ENCODE results near the gene TXNDC15. TPM values are rescaled to one million over a fixed set of nuclear protein-coding genes. Genes with fewer than 3 reads are reported as not detected.
"Not testable (repeated sequence)": the region's sequence is repeated elsewhere in the genome, so short reads cannot be mapped to it uniquely, and the experiment has no call there.

Gene TXNDC15
- polyA plus RNA-seq, 1 donor (not counting 4 experiments of a cell fraction or from before 2014, with no cell fraction given) = 31.4 TPM

GRCh38 chr5:134878403-134878802, 4.2 kb downstream of the TXNDC15 start:
- no peaks in the 10 kb centered on the region for H3K27me3 ChIP-seq (ENCODE audit: control insufficient read depth, extremely low read depth, insufficient read depth, low read length)
- FAIRE-seq (no peak), DNase-seq (ENCODE audit: low read depth, low spot score) (no peak)

GRCh38 chr5:134879456-134879855, 5.3 kb downstream of the TXNDC15 start:
- Histone ChIP-seq H3K4me1 (ENCODE audit: control insufficient read depth, extremely low read depth, insufficient read depth, low read length) (peaks cover 7% of the 10 kb centered on the region), H3K9ac (ENCODE audit: control insufficient read depth, extremely low read depth, insufficient read depth, low read length) (no peak overlapping the region), H3K27me3 (ENCODE audit: control insufficient read depth, extremely low read depth, insufficient read depth, low read length) (no peaks in the 10 kb centered on the region), H3K9me1 (ENCODE audit: control insufficient read depth, extremely low read depth, insufficient read depth, low read length) (no peaks in the 10 kb centered on the region), H2AFZ (ENCODE audit: control insufficient read depth, low read length) (no peak overlapping the region), H3K4me3 (ENCODE audit: control insufficient read depth in 2 of 3, extremely low read depth in 1 of 3, insufficient read depth in 2 of 3, low read depth in 1 of 3, low read length in 3 of 3) (no peak overlapping the region), H3K79me2 (ENCODE audit: control insufficient read depth, insufficient read depth, low read length) (peaks cover 5% of the 10 kb centered on the region), H3K4me2 (ENCODE audit: control insufficient read depth, extremely low read depth, insufficient read depth, low read depth, low read length) (no peak overlapping the region), H3K36me3 (ENCODE audit: control insufficient read depth in 2 of 2, extremely low read depth in 1 of 2, insufficient read depth in 2 of 2, low read length in 2 of 2) (peaks cover 0 to 1% of the 10 kb centered on the region in 2 experiments), H3K9me3 (ENCODE audit: control insufficient read depth, low read depth, low read length) (no peaks in the 10 kb centered on the region), H3K27ac (ENCODE audit: control insufficient read depth, insufficient read depth, low read length) (no peak overlapping the region), H4K20me1 (ENCODE audit: control insufficient read depth, extremely low read depth, insufficient read depth, low read length) (no peaks in the 10 kb centered on the region)
- TF ChIP-seq EZH2 (IDR thresholded peaks at IDR 0.05; ENCODE audit: low read length) (no peak), CTCF (optimal IDR thresholded peaks at IDR 0.05 in 1 of 3, IDR thresholded peaks at IDR 0.05 in 1 of 3, conservative IDR thresholded peaks at IDR 0.05 in 1 of 3; ENCODE audit: extremely low read depth in 1 of 3, insufficient read depth in 2 of 3, low read length in 3 of 3) (no peak)
- dilution Hi-C loops (cut with MboI; ENCODE audit: extremely low pct_ligation_motif_present, low sequenced_read_pairs) = no loop called here
- FAIRE-seq = no peak
- DNase-seq (ENCODE audit: low read depth, low spot score) = no peak

More at GRCh38 chr5:134878403-134878802, 4.2 kb downstream of the TXNDC15 start:
- Histone ChIP-seq H4K20me1 (ENCODE audit: control insufficient read depth, extremely low read depth, insufficient read depth, low read length) (no peaks in the 10 kb centered on the region), H3K4me2 (ENCODE audit: control insufficient read depth, extremely low read depth, insufficient read depth, low read depth, low read length) (no peak overlapping the region), H3K27ac (ENCODE audit: control insufficient read depth, insufficient read depth, low read length) (no peak overlapping the region), H3K79me2 (ENCODE audit: control insufficient read depth, insufficient read depth, low read length) (peaks cover 5% of the 10 kb centered on the region), H2AFZ (ENCODE audit: control insufficient read depth, low read length) (no peak overlapping the region), H3K4me3 (ENCODE audit: control insufficient read depth in 2 of 3, extremely low read depth in 1 of 3, insufficient read depth in 2 of 3, low read depth in 1 of 3, low read length in 3 of 3) (no peak overlapping the region), H3K9me1 (ENCODE audit: control insufficient read depth, extremely low read depth, insufficient read depth, low read length) (no peaks in the 10 kb centered on the region), H3K9ac (ENCODE audit: control insufficient read depth, extremely low read depth, insufficient read depth, low read length) (no peak overlapping the region), H3K4me1 (ENCODE audit: control insufficient read depth, extremely low read depth, insufficient read depth, low read length) (peaks cover 13% of the 10 kb centered on the region), H3K9me3 (ENCODE audit: control insufficient read depth, low read depth, low read length) (no peaks in the 10 kb centered on the region), H3K36me3 (ENCODE audit: control insufficient read depth in 2 of 2, extremely low read depth in 1 of 2, insufficient read depth in 2 of 2, low read length in 2 of 2) (peaks cover 0 to 1% of the 10 kb centered on the region in 2 experiments)
- dilution Hi-C loops (cut with MboI; ENCODE audit: extremely low pct_ligation_motif_present, low sequenced_read_pairs) = no loop called here
- TF ChIP-seq CTCF (optimal IDR thresholded peaks at IDR 0.05 in 1 of 3, IDR thresholded peaks at IDR 0.05 in 1 of 3, conservative IDR thresholded peaks at IDR 0.05 in 1 of 3; ENCODE audit: extremely low read depth in 1 of 3, insufficient read depth in 2 of 3, low read length in 3 of 3) = no peak
- TF ChIP-seq EZH2 (IDR thresholded peaks at IDR 0.05; ENCODE audit: low read length) = no peak

- H3K9me1 ChIP-seq (ENCODE audit: control insufficient read depth, extremely low read depth, insufficient read depth, low read length); DNase-seq (ENCODE audit: low read depth, low spot score); H3K79me2 ChIP-seq (ENCODE audit: control insufficient read depth, insufficient read depth, low read length); H3K9me3 ChIP-seq (ENCODE audit: control insufficient read depth, low read depth, low read length); H3K36me3 ChIP-seq (ENCODE audit: control insufficient read depth in 2 of 2, extremely low read depth in 1 of 2, insufficient read depth in 2 of 2, low read length in 2 of 2); H4K20me1 ChIP-seq (ENCODE audit: control insufficient read depth, extremely low read depth, insufficient read depth, low read length); H3K9ac ChIP-seq (ENCODE audit: control insufficient read depth, extremely low read depth, insufficient read depth, low read length); H3K27me3 ChIP-seq (ENCODE audit: control insufficient read depth, extremely low read depth, insufficient read depth, low read length); H3K4me3 ChIP-seq (ENCODE audit: control insufficient read depth in 2 of 3, extremely low read depth in 1 of 3, insufficient read depth in 2 of 3, low read depth in 1 of 3, low read length in 3 of 3); dilution Hi-C loops (cut with MboI; ENCODE audit: extremely low pct_ligation_motif_present, low sequenced_read_pairs); FAIRE-seq; H3K27ac ChIP-seq (ENCODE audit: control insufficient read depth, insufficient read depth, low read length); H3K4me2 ChIP-seq (ENCODE audit: control insufficient read depth, extremely low read depth, insufficient read depth, low read depth, low read length); H2AFZ ChIP-seq (ENCODE audit: control insufficient read depth, low read length); H3K4me1 ChIP-seq (ENCODE audit: control insufficient read depth, extremely low read depth, insufficient read depth, low read length): not testable (repeated sequence)
Observed at GRCh38 chr5:134880937-134881336, 6.8 kb downstream of the TXNDC15 start.

- dilution Hi-C loops (cut with MboI; ENCODE audit: extremely low pct_ligation_motif_present, low sequenced_read_pairs); H3K27ac ChIP-seq (ENCODE audit: control insufficient read depth, insufficient read depth, low read length); H3K27me3 ChIP-seq (ENCODE audit: control insufficient read depth, extremely low read depth, insufficient read depth, low read length); H3K4me1 ChIP-seq (ENCODE audit: control insufficient read depth, extremely low read depth, insufficient read depth, low read length); H3K9ac ChIP-seq (ENCODE audit: control insufficient read depth, extremely low read depth, insufficient read depth, low read length); H3K36me3 ChIP-seq (ENCODE audit: control insufficient read depth in 2 of 2, extremely low read depth in 1 of 2, insufficient read depth in 2 of 2, low read length in 2 of 2); H2AFZ ChIP-seq (ENCODE audit: control insufficient read depth, low read length); FAIRE-seq; DNase-seq (ENCODE audit: low read depth, low spot score); H3K79me2 ChIP-seq (ENCODE audit: control insufficient read depth, insufficient read depth, low read length); H3K4me2 ChIP-seq (ENCODE audit: control insufficient read depth, extremely low read depth, insufficient read depth, low read depth, low read length); H3K4me3 ChIP-seq (ENCODE audit: control insufficient read depth in 2 of 3, extremely low read depth in 1 of 3, insufficient read depth in 2 of 3, low read depth in 1 of 3, low read length in 3 of 3); H3K9me3 ChIP-seq (ENCODE audit: control insufficient read depth, low read depth, low read length); H3K9me1 ChIP-seq (ENCODE audit: control insufficient read depth, extremely low read depth, insufficient read depth, low read length); H4K20me1 ChIP-seq (ENCODE audit: control insufficient read depth, extremely low read depth, insufficient read depth, low read length): not testable (repeated sequence)
Observed at GRCh38 chr5:134881711-134882110, 7.5 kb downstream of the TXNDC15 start.
